GM12874 (cell line): ENCODE data around the gene HPSE.

Experiments used
- CTCF ChIP-seq: IDR thresholded peaks from 2 replicates; pipeline ENCODE4 v1.5.1; 2011; ENCODE audit warnings: low read depth, mild to moderate bottlenecking, control low read depth, low read length, moderate library complexity; ENCODE audit not compliant: insufficient read depth

HPSE gene

GRCh38 chr4:83263106-83263505 is 71.5 kb downstream of the HPSE start:
- TF ChIP-seq CTCF, result no peak

DNA sequence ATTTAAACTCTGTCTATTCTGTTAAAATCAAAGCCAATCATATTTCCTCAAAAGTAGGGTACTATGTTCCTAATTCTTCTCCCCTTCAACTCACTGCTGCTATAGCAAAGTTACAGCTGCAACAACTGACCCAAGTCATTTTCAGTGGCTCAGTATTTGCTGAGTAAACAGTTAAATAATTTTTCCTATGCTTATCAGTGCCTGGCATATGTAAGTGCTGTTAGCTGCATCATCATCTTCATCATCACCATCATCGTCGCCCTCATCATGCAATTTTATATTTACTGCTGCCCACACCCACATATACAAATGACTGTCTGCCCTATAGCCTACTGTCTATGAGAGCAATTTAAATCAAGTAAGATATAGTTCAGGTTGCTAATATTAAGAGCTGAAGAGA is 72.0 kb downstream of the HPSE start:
- no peak for TF ChIP-seq CTCF

GRCh38 chr4:83261307-83261706 is 73.3 kb downstream of the HPSE start:
- no peak for TF ChIP-seq CTCF

GRCh38 chr4:83259586-83259985 is 75.1 kb downstream of the HPSE start:
- no peak for TF ChIP-seq CTCF

GRCh38 chr4:83258461-83258860 is 76.2 kb downstream of the HPSE start:
- TF ChIP-seq CTCF, result no peak

- TF ChIP-seq CTCF, result no peak
Measured at GRCh38 chr4:83257811-83258210, 76.8 kb downstream of the HPSE start.

DNA sequence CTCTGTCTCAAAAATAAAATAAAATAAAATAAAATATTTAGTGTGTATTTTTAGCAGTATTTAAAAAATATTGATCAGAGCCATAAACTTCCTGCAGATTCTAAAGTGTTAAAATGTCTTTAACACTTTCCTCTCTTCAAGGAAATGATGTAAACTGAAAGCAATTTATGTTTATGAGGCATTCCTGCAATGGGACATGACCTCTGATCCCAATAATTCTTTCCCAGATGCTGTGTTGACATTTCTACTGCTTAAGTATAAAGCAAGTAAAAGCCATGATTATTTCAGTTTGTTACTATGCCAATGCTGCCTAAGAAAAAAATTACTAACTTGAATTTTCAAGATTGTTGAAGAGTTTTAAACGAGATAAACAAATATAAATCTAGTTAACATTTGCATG is 79.1 kb downstream of the HPSE start:
- no peak for TF ChIP-seq CTCF
